HG03571 (cell line): ENCODE data around the gene ACAT2.
"Not testable (repeated sequence)": the region's sequence is repeated elsewhere in the genome, so short reads cannot be mapped to it uniquely, and the experiment has no call there.

Source experiments
- ATAC-seq: cut with Tn5 transposase; IDR thresholded peaks from one replicate; pipeline ENCODE4 v1.9.1; 2021; ENCODE audit not compliant: unreplicated experiment

The ACAT2 gene

GRCh38 chr6:159729598-159730331, 32.1 kb upstream of the ACAT2 start:
- no peak for ATAC-seq

- no peak for ATAC-seq
These were observed 31.5 kb upstream of the ACAT2 start for GRCh38 chr6:159730332-159730676.

GRCh38 chr6:159732550-159732949, 29.3 kb upstream of the ACAT2 start:
- not testable (repeated sequence) for ATAC-seq

- ATAC-seq: not testable (repeated sequence)
These were observed 28.4 kb upstream of the ACAT2 start for GRCh38 chr6:159733395-159733794.

- ATAC-seq: no peak
These were observed 24.9 kb upstream of the ACAT2 start for GRCh38 chr6:159736908-159737307.

- ATAC-seq: no peak
These were observed 22.5 kb upstream of the ACAT2 start for GRCh38 chr6:159739341-159739740.

GRCh38 chr6:159742165-159742564, 19.7 kb upstream of the ACAT2 start:
- ATAC-seq: no peak

GRCh38 chr6:159745081-159745480, 16.8 kb upstream of the ACAT2 start:
- ATAC-seq: no peak

- ATAC-seq: no peak
These were observed 15.1 kb upstream of the ACAT2 start for GRCh38 chr6:159746759-159747158.

GRCh38 chr6:159748127-159748526, 13.7 kb upstream of the ACAT2 start:
- ATAC-seq: not testable (repeated sequence)

GRCh38 chr6:159751448-159751847, 10.4 kb upstream of the ACAT2 start:
- no peak for ATAC-seq

- ATAC-seq: no peak
These were observed 8.6 kb upstream of the ACAT2 start for GRCh38 chr6:159753081-159753872.

- no peak for ATAC-seq
These were observed 7.4 kb upstream of the ACAT2 start for GRCh38 chr6:159754401-159754800.

GRCh38 chr6:159754959-159755914, 6.6 kb upstream of the ACAT2 start:
- no peak for ATAC-seq

- ATAC-seq: no peak
These were observed 5.3 kb upstream of the ACAT2 start for GRCh38 chr6:159756508-159756907.

- no peak for ATAC-seq
These were observed 3.5 kb upstream of the ACAT2 start for GRCh38 chr6:159758031-159759001.

- no peak for ATAC-seq
These were observed 2.2 kb upstream of the ACAT2 start for GRCh38 chr6:159759645-159760044.

GRCh38 chr6:159760602-159761057, 1.2 kb upstream of the ACAT2 start:
- no peak for ATAC-seq

- ATAC-seq: no peak
These were observed 544 bp upstream of the ACAT2 start for GRCh38 chr6:159761129-159761872.
